B cell (primary cell): Measurements from ENCODE around the gene COX6B2.

ENCODE experiments used
- EZH2 ChIP-seq: IDR thresholded peaks from 2 replicates; pipeline ENCODE4 v1.6.1; 2012; ENCODE audit warnings: borderline replicate concordance, low read depth, mild to moderate bottlenecking, moderate library complexity, low read length; ENCODE audit not compliant: insufficient read depth, poor library complexity, severe bottlenecking
- TF ChIP-seq, protein P1 (sequence below): fragments of 200-600 bp; IDR thresholded peaks from one replicate; pipeline ENCODE4 v1.8.0; 2022; ENCODE audit warnings: antibody characterized with exemption, mild to moderate bottlenecking

DNA sequence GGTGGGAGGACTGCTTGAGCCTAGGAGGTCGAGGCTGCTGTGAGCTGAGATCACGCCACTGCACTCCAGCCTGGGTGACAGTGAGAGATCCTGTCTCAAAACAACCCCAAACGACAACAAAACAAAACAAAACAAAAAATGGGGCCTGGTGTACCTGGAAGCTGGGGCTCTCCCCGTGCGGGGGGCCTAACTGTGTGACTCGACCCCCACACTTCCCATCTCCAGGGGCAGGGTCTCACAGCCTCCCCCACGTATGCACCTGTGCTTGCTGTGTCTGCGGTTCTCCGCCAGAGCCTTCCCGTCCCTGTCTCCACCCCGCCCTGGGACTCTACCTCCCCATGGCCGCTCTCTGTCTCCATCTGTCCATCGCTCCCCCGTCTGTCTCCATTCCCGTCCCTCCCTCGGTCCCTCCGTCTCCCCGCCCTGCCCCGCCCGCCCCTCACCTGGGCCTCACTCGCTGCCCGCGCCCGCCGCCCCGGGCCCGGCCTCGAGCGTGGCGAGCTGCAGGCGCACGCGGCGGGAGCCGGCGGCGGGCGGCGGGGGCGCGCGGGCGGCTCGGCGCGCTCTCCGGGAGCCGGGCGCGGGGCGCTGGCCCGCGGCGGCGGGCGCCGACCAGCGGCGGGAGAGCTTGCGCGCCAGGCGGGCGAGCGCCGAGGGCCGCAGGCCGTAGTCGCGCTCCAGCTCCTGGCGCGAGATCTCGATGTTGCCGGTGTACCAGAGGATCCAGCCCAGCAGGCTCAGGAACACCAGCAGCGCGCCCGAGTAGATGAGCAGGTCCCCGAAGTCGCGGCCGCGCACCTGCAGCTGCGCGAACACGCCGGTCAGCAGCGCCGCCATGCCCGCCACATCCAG is 29.0 kb upstream of the COX6B2 start:
- TF ChIP-seq EZH2: no peak
- TF ChIP-seq, protein P1, sequence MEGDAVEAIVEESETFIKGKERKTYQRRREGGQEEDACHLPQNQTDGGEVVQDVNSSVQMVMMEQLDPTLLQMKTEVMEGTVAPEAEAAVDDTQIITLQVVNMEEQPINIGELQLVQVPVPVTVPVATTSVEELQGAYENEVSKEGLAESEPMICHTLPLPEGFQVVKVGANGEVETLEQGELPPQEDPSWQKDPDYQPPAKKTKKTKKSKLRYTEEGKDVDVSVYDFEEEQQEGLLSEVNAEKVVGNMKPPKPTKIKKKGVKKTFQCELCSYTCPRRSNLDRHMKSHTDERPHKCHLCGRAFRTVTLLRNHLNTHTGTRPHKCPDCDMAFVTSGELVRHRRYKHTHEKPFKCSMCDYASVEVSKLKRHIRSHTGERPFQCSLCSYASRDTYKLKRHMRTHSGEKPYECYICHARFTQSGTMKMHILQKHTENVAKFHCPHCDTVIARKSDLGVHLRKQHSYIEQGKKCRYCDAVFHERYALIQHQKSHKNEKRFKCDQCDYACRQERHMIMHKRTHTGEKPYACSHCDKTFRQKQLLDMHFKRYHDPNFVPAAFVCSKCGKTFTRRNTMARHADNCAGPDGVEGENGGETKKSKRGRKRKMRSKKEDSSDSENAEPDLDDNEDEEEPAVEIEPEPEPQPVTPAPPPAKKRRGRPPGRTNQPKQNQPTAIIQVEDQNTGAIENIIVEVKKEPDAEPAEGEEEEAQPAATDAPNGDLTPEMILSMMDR: no peak
